Naive B cell (primary cell): ENCODE data around the gene NEURL2. TPM values are rescaled to one million over a fixed set of nuclear protein-coding genes. Genes with fewer than 3 reads are reported as not detected.
"Not testable (repeated sequence)": the region's sequence is repeated elsewhere in the genome, so short reads cannot be mapped to it uniquely, and the experiment has no call there.

Source experiments
- ATAC-seq, 2 donors: fragments of 150-1000 bp; cut with Tn5 transposase; 2 replicates each; pipeline ENCODE4 v1.10.0; 2021; ENCODE audit warnings: low read depth in 2 of 2, mild to moderate bottlenecking in 2 of 2, moderate library complexity in 2 of 2
- DNase-seq: peaks from one replicate; pipeline ENCODE4 v3.0.0; 2022
- H3K27ac Mint-ChIP-seq, 6 donors: one replicate each; pipeline ENCODE4 v1.8.0; 2020 to 2022; ENCODE audit warnings: mild to moderate bottlenecking in 6 of 6, mixed read lengths in 6 of 6, moderate library complexity in 5 of 6, inconsistent platforms in 2 of 6
- H3K27me3 Mint-ChIP-seq, 3 donors: one replicate each; pipeline ENCODE4 v1.8.0; 2021 to 2022; ENCODE audit warnings: mixed read lengths in 3 of 3, mild to moderate bottlenecking in 1 of 3
- H3K36me3 Mint-ChIP-seq, 2 donors: one replicate each; pipeline ENCODE4 v1.8.0; 2020 to 2022; ENCODE audit warnings: mixed read lengths in 2 of 2, inconsistent platforms in 1 of 2, mild to moderate bottlenecking in 1 of 2
- H3K4me1 Mint-ChIP-seq, 3 donors: one replicate each; pipeline ENCODE4 v1.8.0; 2020 to 2022; ENCODE audit warnings: mixed read lengths in 3 of 3, inconsistent platforms in 1 of 3, mild to moderate bottlenecking in 1 of 3, moderate library complexity in 1 of 3
- H3K4me3 Mint-ChIP-seq, 8 donors: one replicate each; pipeline ENCODE4 v1.8.0; 2020 to 2022; ENCODE audit warnings: mild to moderate bottlenecking in 8 of 8, mixed read lengths in 8 of 8, moderate library complexity in 8 of 8, inconsistent platforms in 2 of 8
- H3K9me3 Mint-ChIP-seq, 7 donors: one replicate each; pipeline ENCODE4 v1.8.0; 2020 to 2022; ENCODE audit warnings: mixed read lengths in 7 of 7, mild to moderate bottlenecking in 5 of 7, inconsistent platforms in 2 of 7, moderate library complexity in 1 of 7
- polyA plus RNA-seq, 6 donors: library from polyadenylated mRNA; unstranded; fragments of 300-500 nt; fragmentation: Illumina TruSeq; gene quantifications; one replicate each; pipeline ENCODE4 v1.2.3, GENCODE V29; 2021; ENCODE audit warnings: low read depth in 6 of 6

The NEURL2 gene
- polyA plus RNA-seq, result 1 to 10 TPM in 3 of 6 donors, under 1 TPM in 2, not detected in 1; 0.69 to 2.4 (median 1.1) TPM

- H3K36me3 Mint-ChIP-seq, result peaks cover 0 to 5% of the 10 kb centered on the region in 2 donors
- H3K9me3 Mint-ChIP-seq, result no peaks in the 10 kb centered on the region
- H3K4me3 Mint-ChIP-seq, result peak within 1 kb of the TSS; percentile 91 to 98 (median 95)
- peak within 1 kb of the TSS; percentile 28 to 95 (median 93) for H3K27ac Mint-ChIP-seq
- DNase-seq (peak; percentile 83), ATAC-seq (peak; percentile 85)
- H3K27me3 Mint-ChIP-seq, result no peaks in the 10 kb centered on the region
- H3K4me1 Mint-ChIP-seq, result peaks cover 21 to 33% (median 29%) of the 10 kb centered on the region in 3 donors
These were observed at the start of gene NEURL2, which contains the start of gene CTSA for GRCh38 chr20:45890985-45891983. TSS of gene NEURL2 (minus strand) at chr20:45891208. CDS start at chr20:45890991, 217 bp downstream. TSS of gene CTSA (plus strand) at chr20:45891335. CDS start at chr20:45891569, 234 bp downstream.

GRCh38 chr20:45940469-45940868 lies 49.5 kb upstream of the NEURL2 start:
- Mint-ChIP-seq H3K9me3 (no peaks in the 10 kb centered on the region), H3K4me1 (peaks cover 10 to 26% (median 21%) of the 10 kb centered on the region in 3 donors), H3K36me3 (peaks cover 24 to 32% of the 10 kb centered on the region in 2 donors), H3K4me3 (no peak overlapping the region), H3K27me3 (no peaks in the 10 kb centered on the region), H3K27ac (no peak overlapping the region)
- ATAC-seq (no peak), DNase-seq (no peak)

GRCh38 chr20:45940053-45940452 lies 49.0 kb upstream of the NEURL2 start:
- Mint-ChIP-seq H3K4me1 (peaks cover 10 to 28% (median 25%) of the 10 kb centered on the region in 3 donors), H3K4me3 (peak overlapping the region in 1 of 8 donors; percentile 67), H3K27me3 (no peaks in the 10 kb centered on the region), H3K9me3 (no peaks in the 10 kb centered on the region), H3K27ac (no peak overlapping the region), H3K36me3 (peaks cover 24 to 32% of the 10 kb centered on the region in 2 donors)
- DNase-seq (no peak), ATAC-seq (no peak)

- H3K4me1 Mint-ChIP-seq, result peaks cover 10 to 28% (median 25%) of the 10 kb centered on the region in 3 donors
- DNase-seq, result no peak
- ATAC-seq, result no peak
- peak overlapping the region in 3 of 8 donors; percentile 59 to 82 (median 76) for H3K4me3 Mint-ChIP-seq
- no peaks in the 10 kb centered on the region for H3K27me3 Mint-ChIP-seq
- H3K36me3 Mint-ChIP-seq, result peaks cover 21 to 26% of the 10 kb centered on the region in 2 donors
- no peaks in the 10 kb centered on the region for H3K9me3 Mint-ChIP-seq
- H3K27ac Mint-ChIP-seq, result peak overlapping the region in 2 of 6 donors; percentile 61 to 69
These were observed 47.9 kb upstream of the NEURL2 start for GRCh38 chr20:45938727-45939438.

- ATAC-seq (no peak), DNase-seq (no peak)
- peak overlapping the region in 5 of 8 donors; percentile 17 to 90 (median 70) for H3K4me3 Mint-ChIP-seq
- peaks cover 20 to 24% of the 10 kb centered on the region in 2 donors for H3K36me3 Mint-ChIP-seq
- no peaks in the 10 kb centered on the region for H3K27me3 Mint-ChIP-seq
- H3K4me1 Mint-ChIP-seq, result peaks cover 10 to 34% (median 34%) of the 10 kb centered on the region in 3 donors
- no peaks in the 10 kb centered on the region for H3K9me3 Mint-ChIP-seq
- peak overlapping the region in 3 of 6 donors; percentile 33 to 87 (median 80) for H3K27ac Mint-ChIP-seq
These were observed 46.8 kb upstream of the NEURL2 start for GRCh38 chr20:45937765-45938164.

- no peaks in the 10 kb centered on the region for H3K9me3 Mint-ChIP-seq
- ATAC-seq, result no peak
These were observed 44.5 kb upstream of the NEURL2 start for GRCh38 chr20:45935416-45936046.

GRCh38 chr20:45934586-45935415 lies 43.8 kb upstream of the NEURL2 start, which contains the start of gene PCIF1:
TSS of gene PCIF1 (plus strand) at chr20:45934683. CDS start at chr20:45939000, 4,317 bp downstream.
- no peaks in the 10 kb centered on the region for H3K9me3 Mint-ChIP-seq
- peak; percentile 99 for DNase-seq
- ATAC-seq, result peak; percentile 78 to 82
- peak within 1 kb of the TSS; percentile 95 to 99 (median 99) for H3K4me3 Mint-ChIP-seq
- peak within 1 kb of the TSS; percentile 94 to 99 (median 97) for H3K27ac Mint-ChIP-seq
- no peaks in the 10 kb centered on the region for H3K27me3 Mint-ChIP-seq
- H3K36me3 Mint-ChIP-seq, result peaks cover 19 to 23% of the 10 kb centered on the region in 2 donors
- H3K4me1 Mint-ChIP-seq, result peaks cover 10 to 34% (median 34%) of the 10 kb centered on the region in 3 donors

More at GRCh38 chr20:45935416-45936046, 44.5 kb upstream of the NEURL2 start:
- H3K4me1 Mint-ChIP-seq, result peaks cover 10 to 34% (median 34%) of the 10 kb centered on the region in 3 donors
- H3K4me3 Mint-ChIP-seq, result peak overlapping the region; percentile 94 to 99 (median 97)
- DNase-seq, result no peak
- H3K27me3 Mint-ChIP-seq, result no peaks in the 10 kb centered on the region
- H3K36me3 Mint-ChIP-seq, result peaks cover 20 to 24% of the 10 kb centered on the region in 2 donors
- H3K27ac Mint-ChIP-seq, result peak overlapping the region; percentile 90 to 99 (median 96)

- Mint-ChIP-seq H3K4me3 (peak overlapping the region; percentile 95 to 99 (median 98)), H3K4me1 (peaks cover 10 to 30% (median 28%) of the 10 kb centered on the region in 3 donors), H3K27ac (peak overlapping the region; percentile 94 to 98 (median 96)), H3K9me3 (no peaks in the 10 kb centered on the region), H3K36me3 (peaks cover 13 to 16% of the 10 kb centered on the region in 2 donors), H3K27me3 (no peaks in the 10 kb centered on the region)
- no peak for DNase-seq
- peak in 1 of 2 donors; percentile 3 for ATAC-seq
These were observed 43.1 kb upstream of the NEURL2 start for GRCh38 chr20:45934046-45934585.

- ATAC-seq (no peak), DNase-seq (peak; percentile 32)
- H3K36me3 Mint-ChIP-seq, result peaks cover 11 to 12% of the 10 kb centered on the region in 2 donors
- H3K9me3 Mint-ChIP-seq, result no peaks in the 10 kb centered on the region
- H3K27me3 Mint-ChIP-seq, result no peaks in the 10 kb centered on the region
- H3K4me3 Mint-ChIP-seq, result peak overlapping the region; percentile 95 to 99 (median 98)
- H3K27ac Mint-ChIP-seq, result peak overlapping the region; percentile 94 to 98 (median 96)
- H3K4me1 Mint-ChIP-seq, result peaks cover 8 to 26% (median 25%) of the 10 kb centered on the region in 3 donors
These were observed 42.4 kb upstream of the NEURL2 start for GRCh38 chr20:45933266-45934045.

GRCh38 chr20:45931680-45932079 lies 40.7 kb upstream of the NEURL2 start:
- not testable (repeated sequence) for H3K27me3 Mint-ChIP-seq, H3K9me3 Mint-ChIP-seq, DNase-seq, H3K36me3 Mint-ChIP-seq, ATAC-seq
- Mint-ChIP-seq H3K4me3 (peak overlapping the region in 5 of 8 donors; percentile 15 to 95 (median 41)), H3K4me1 (peaks cover 4 to 25% (median 17%) of the 10 kb centered on the region in 3 donors), H3K27ac (peak overlapping the region in 1 of 6 donors; percentile 16)
